Lung (tissue), 16 donors: ENCODE results near the gene PSTK. TPM values are rescaled to one million over a fixed set of nuclear protein-coding genes. Genes with fewer than 3 reads are reported as not detected.

ENCODE experiments used
- ATAC-seq: fragments of 200-7000 bp; cut with Tn5 transposase; one replicate; pipeline ENCODE4 v1.9.1; 2020; ENCODE audit warnings: moderate number of reproducible peaks; ENCODE audit not compliant: insufficient read depth, low FRiP score
- DNase-seq, 3 donors: peaks; one replicate each; pipeline ENCODE4 v3.0.0-alpha.2; 2013 to 2017
- H3K27ac ChIP-seq, 2 donors: one replicate each; pipeline ENCODE4 v1.5.1; 2013; ENCODE audit warnings: mild to moderate bottlenecking in 2 of 2, moderate library complexity in 2 of 2, control low read depth in 1 of 2, inconsistent platforms in 1 of 2, low read depth in 1 of 2, low read length in 1 of 2
- H3K27me3 ChIP-seq, 3 donors: one replicate each; pipeline ENCODE4 v1.5.1; 2013; ENCODE audit warnings: low read length in 2 of 3; ENCODE audit not compliant: control insufficient read depth in 3 of 3, insufficient read depth in 3 of 3
- H3K36me3 ChIP-seq, 4 donors: one replicate each; pipeline ENCODE4 v1.5.1; 2013; ENCODE audit warnings: low read length in 4 of 4, mild to moderate bottlenecking in 1 of 4, moderate library complexity in 1 of 4; ENCODE audit not compliant: control insufficient read depth in 4 of 4, insufficient read depth in 4 of 4
- H3K4me1 ChIP-seq, 5 donors: one replicate each; pipeline ENCODE4 v1.5.1; 2013; ENCODE audit warnings: low read length in 5 of 5, mild to moderate bottlenecking in 2 of 5, moderate library complexity in 1 of 5; ENCODE audit not compliant: control insufficient read depth in 5 of 5, insufficient read depth in 5 of 5
- H3K4me3 ChIP-seq: one replicate; pipeline ENCODE4 v1.5.1; 2013; ENCODE audit warnings: mild to moderate bottlenecking, control low read depth, moderate library complexity
- H3K9ac ChIP-seq, 2 donors: one replicate each; pipeline ENCODE4 v1.5.1; 2013; ENCODE audit warnings: low read length in 2 of 2, control low read depth in 1 of 2; ENCODE audit not compliant: insufficient read depth in 1 of 2
- H3K9me3 ChIP-seq, 4 donors: one replicate each; pipeline ENCODE4 v1.5.1; 2013; ENCODE audit warnings: low read length in 3 of 4, mild to moderate bottlenecking in 1 of 4, moderate library complexity in 1 of 4; ENCODE audit not compliant: control insufficient read depth in 4 of 4, insufficient read depth in 3 of 4
- CTCF ChIP-seq: IDR thresholded peaks from 2 replicates; pipeline ENCODE4 v1.5.1; 2012; ENCODE audit warnings: mild to moderate bottlenecking; ENCODE audit errors: control extremely low read depth, extremely low read depth
- WGBS, 2 donors: extraction: QIAGEN DNeasy Blood & Tissue Kit; methylation state at CpG; one replicate each; pipeline ENCODE4 v1.1.7; 2013; 5-methylcytosine and 5-hydroxymethylcytosine counted together
- long read RNA-seq, 5 donors: transcript quantifications; one replicate each; lab custom pipeline, GENCODE V29; 2026
- polyA plus RNA-seq, 2 donors: library from polyadenylated mRNA; stranded (reverse); fragments of 200-250 nt; gene quantifications; one replicate each; pipeline ENCODE4 v1.2.1, GENCODE V29; 2013
- total RNA-seq, 2 donors: library from RNA; depleted of rRNA in 1 of 2; stranded (reverse); fragments of >200 nt in 1 of 2; gene quantifications; one replicate each; pipeline ENCODE4 v1.2.1, GENCODE V29; 2014 to 2021
- donor health status: control.
- donor health status: control.
- donor health status: Bipolar disorder and iron deficiency.
- donor health status: healthy.
- donor health status: DM: yes; HTN: yes; CAD: no.

PSTK gene
- total RNA-seq (1 to 10 TPM; 1.8 to 5.0 TPM), polyA plus RNA-seq (1 to 10 TPM; 1.9 to 4.7 TPM)
- long read RNA-seq, donor 1, partial matches to known transcripts = 0 of 2 reads
- long read RNA-seq, donor 1, other reads (novel, unspliced or antisense) = 0 of 2 reads
- long read RNA-seq, donor 2, partial matches to known transcripts = 13 of 13 reads
- long read RNA-seq, donor 2, other reads (novel, unspliced or antisense) = 0 of 13 reads
- long read RNA-seq, donor 3, partial matches to known transcripts = 0 of 2 reads
- long read RNA-seq, donor 3, other reads (novel, unspliced or antisense) = 0 of 2 reads
- long read RNA-seq, donor 4, partial matches to known transcripts = 0 of 2 reads
- long read RNA-seq, donor 4, other reads (novel, unspliced or antisense) = 0 of 2 reads
- long read RNA-seq, donor 5, partial matches to known transcripts = 0 of 2 reads
- long read RNA-seq, donor 5, other reads (novel, unspliced or antisense) = 0 of 2 reads

- WGBS, 2 donors = 1% methylated on average over 63 to 73 of the region's 73 CpGs
- peak within 1 kb of the TSS; percentile 99 for H3K27ac ChIP-seq
- peak; percentile 73 for TF ChIP-seq CTCF
- peak; percentile 99 for ATAC-seq
- H3K27me3 ChIP-seq = no peaks in the 10 kb centered on the region
- peak within 1 kb of the TSS; percentile 90 for H3K4me3 ChIP-seq
- H3K36me3 ChIP-seq = peaks cover 0 to 2% (median 0%) of the 10 kb centered on the region in 4 donors
- peak; percentile 95 to 96 (median 96) for DNase-seq
- H3K4me1 ChIP-seq = peaks cover 0 to 11% (median 3%) of the 10 kb centered on the region in 5 donors
- H3K9me3 ChIP-seq = no peaks in the 10 kb centered on the region
- peak within 1 kb of the TSS; percentile 58 to 71 for H3K9ac ChIP-seq
These were observed at the start of gene PSTK for GRCh38 chr10:122980209-122981065. TSS of gene PSTK (plus strand) at chr10:122980401. CDS start at chr10:122980480, 79 bp downstream.

GRCh38 chr10:122931088-122931906, 48.9 kb upstream of the PSTK start:
- no peak for ATAC-seq
- 49 to 68% methylated on average over 6 of the region's 6 CpGs for WGBS, 2 donors
- Histone ChIP-seq H3K9me3 (no peaks in the 10 kb centered on the region), H3K27me3 (no peaks in the 10 kb centered on the region), H3K27ac (no peak overlapping the region), H3K36me3 (peaks cover 0 to 19% (median 7%) of the 10 kb centered on the region in 4 donors), H3K4me3 (no peak overlapping the region), H3K4me1 (no peaks in the 10 kb centered on the region), H3K9ac (no peak overlapping the region)
- no peak for TF ChIP-seq CTCF
- no peak for DNase-seq

GRCh38 chr10:122939133-122939855, 40.9 kb upstream of the PSTK start:
- H3K27ac ChIP-seq = no peak overlapping the region
- peaks cover 2 to 35% (median 23%) of the 10 kb centered on the region in 4 donors for H3K36me3 ChIP-seq
- H3K9ac ChIP-seq = no peak overlapping the region
- ATAC-seq (no peak), DNase-seq (no peak)
- WGBS, 2 donors = 98 to 100% methylated on average over 1 of the region's 1 CpG
- H3K4me1 ChIP-seq = no peaks in the 10 kb centered on the region
- no peak for TF ChIP-seq CTCF
- no peaks in the 10 kb centered on the region for H3K9me3 ChIP-seq
- no peak overlapping the region for H3K4me3 ChIP-seq
- H3K27me3 ChIP-seq = no peaks in the 10 kb centered on the region
